Fibroblast of lung (primary cell): ENCODE measurements around the gene TMEM126A. TPM values are rescaled to one million over a fixed set of nuclear protein-coding genes. Genes with fewer than 3 reads are reported as not detected.

Source experiments
- DNase-seq, 2 donors: peaks; one replicate each; pipeline versions ENCODE4 v3.0.0 to v3.0.0-alpha.2; 2010; ENCODE audit warnings: low read depth in 2 of 2
- H2AFZ ChIP-seq: 2 replicates; pipeline ENCODE4 v1.5.1; 2012; ENCODE audit warnings: low read length, control low read depth, inconsistent platforms
- H3K27ac ChIP-seq: 2 replicates; pipeline ENCODE4 v1.5.1; 2011; ENCODE audit warnings: low read length, control low read depth; ENCODE audit not compliant: insufficient read depth
- H3K27me3 ChIP-seq: 2 replicates; pipeline ENCODE4 v1.5.1; 2011; ENCODE audit warnings: mild to moderate bottlenecking, low read length; ENCODE audit not compliant: control insufficient read depth, insufficient read depth
- H3K36me3 ChIP-seq: 2 replicates; pipeline ENCODE4 v1.5.1; 2011; ENCODE audit warnings: low read length; ENCODE audit not compliant: control insufficient read depth, insufficient read depth
- H3K4me1 ChIP-seq: 2 replicates; pipeline ENCODE4 v1.5.1; 2011; ENCODE audit warnings: low read length; ENCODE audit not compliant: control insufficient read depth, insufficient read depth; ENCODE audit errors: extremely low read depth
- H3K4me2 ChIP-seq: 2 replicates; pipeline ENCODE4 v1.5.1; 2011; ENCODE audit warnings: low read length, control low read depth; ENCODE audit not compliant: insufficient read depth; ENCODE audit errors: extremely low read depth
- H3K4me3 ChIP-seq, 4 experiments: fragments of 200-600 bp in 1 of 4; sonication (generic) in 1 of 4; replicated peaks in 1 of 4; 2 replicates each; pipeline ENCODE4 v1.5.1; 2011 to 2016; ENCODE audit warnings: low read length in 4 of 4, low read depth in 3 of 4, mild to moderate bottlenecking in 3 of 4, control low read depth in 2 of 4, inconsistent platforms in 1 of 4, mixed read lengths in 1 of 4; ENCODE audit not compliant: insufficient read depth in 1 of 4; ENCODE audit errors: control extremely low read depth in 1 of 4
- H3K79me2 ChIP-seq: 2 replicates; pipeline ENCODE4 v1.5.1; 2012; ENCODE audit warnings: mild to moderate bottlenecking, low read length, inconsistent platforms; ENCODE audit not compliant: control insufficient read depth, insufficient read depth
- H3K9ac ChIP-seq: 2 replicates; pipeline ENCODE4 v1.5.1; 2011; ENCODE audit warnings: mild to moderate bottlenecking, low read length, control low read depth; ENCODE audit not compliant: insufficient read depth
- H3K9me3 ChIP-seq: 2 replicates; pipeline ENCODE4 v1.5.1; 2012; ENCODE audit warnings: low read depth, low read length; ENCODE audit not compliant: control insufficient read depth, insufficient read depth
- H4K20me1 ChIP-seq: 2 replicates; pipeline ENCODE4 v1.5.1; 2011; ENCODE audit warnings: low read length; ENCODE audit not compliant: control insufficient read depth, insufficient read depth; ENCODE audit errors: extremely low read depth
- CTCF ChIP-seq, 2 donors: IDR thresholded peaks in 1 of 2; conservative IDR thresholded peaks in 1 of 2; 1 replicate in 1 of 2; 2 replicates in 1 of 2; pipeline ENCODE4 v1.5.1; 2011 to 2012; ENCODE audit warnings: low read length in 2 of 2, control low read depth in 1 of 2, inconsistent platforms in 1 of 2, low read depth in 1 of 2, mild to moderate bottlenecking in 1 of 2
- EZH2 ChIP-seq: IDR thresholded peaks from 2 replicates; pipeline ENCODE4 v1.5.1; 2012; ENCODE audit warnings: low read length, control low read depth, mild to moderate bottlenecking; ENCODE audit errors: missing control alignments
- polyA plus RNA-seq, 2 donors: library from polyadenylated mRNA; depleted of rRNA in 1 of 2; stranded (reverse) in 1 of 2; unstranded in 1 of 2; fragments of >200 nt; gene quantifications; 2 replicates each; pipeline ENCODE4 v1.2.1, GENCODE V29; 2011 to 2012; ENCODE audit warnings: missing spikeins in 1 of 2
- total RNA-seq: library from RNA; depleted of rRNA; stranded (reverse); fragments of >200 nt; gene quantifications from 2 replicates; pipeline ENCODE4 v1.2.1, GENCODE V29; 2014

Gene TMEM126A
- total and polyA plus RNA-seq, 2 donors (not counting 1 experiment from before 2014, with no cell fraction given): 36.0 to 76.6 TPM

GRCh38 chr11:85698195-85698594 is 50.4 kb downstream of the TMEM126A start:
- H3K27me3 ChIP-seq: no peaks in the 10 kb centered on the region
- no peaks in the 10 kb centered on the region for H3K9me3 ChIP-seq
- H3K9ac ChIP-seq: no peak overlapping the region
- H3K4me3 ChIP-seq: no peak overlapping the region
- no peak overlapping the region for H2AFZ ChIP-seq
- H3K4me1 ChIP-seq: peaks cover 2% of the 10 kb centered on the region
- DNase-seq: no peak
- no peak for TF ChIP-seq CTCF (conservative IDR thresholded peaks at IDR 0.05 in 1 of 2, IDR thresholded peaks at IDR 0.05 in 1 of 2; ENCODE audit: low read depth in 1 of 2, low read length in 2 of 2)
- TF ChIP-seq EZH2: no peak
- no peaks in the 10 kb centered on the region for H3K79me2 ChIP-seq
- no peak overlapping the region for H3K4me2 ChIP-seq
- no peaks in the 10 kb centered on the region for H4K20me1 ChIP-seq
- peaks cover 9% of the 10 kb centered on the region for H3K36me3 ChIP-seq
- H3K27ac ChIP-seq: no peak overlapping the region

- Histone ChIP-seq H4K20me1 (no peaks in the 10 kb centered on the region), H3K4me2 (no peak overlapping the region), H3K79me2 (no peaks in the 10 kb centered on the region), H2AFZ (no peak overlapping the region), H3K4me1 (peaks cover under 1% of the 10 kb centered on the region), H3K36me3 (peaks cover 7% of the 10 kb centered on the region), H3K4me3 (no peak overlapping the region), H3K27me3 (no peaks in the 10 kb centered on the region), H3K27ac (no peak overlapping the region), H3K9ac (no peak overlapping the region), H3K9me3 (no peaks in the 10 kb centered on the region)
- no peak for TF ChIP-seq EZH2
- no peak for TF ChIP-seq CTCF (conservative IDR thresholded peaks at IDR 0.05 in 1 of 2, IDR thresholded peaks at IDR 0.05 in 1 of 2; ENCODE audit: low read depth in 1 of 2, low read length in 2 of 2)
- DNase-seq: no peak
Observed at GRCh38 chr11:85699957-85700741, 52.4 kb downstream of the TMEM126A start.

- DNase-seq: no peak
- TF ChIP-seq CTCF (conservative IDR thresholded peaks at IDR 0.05 in 1 of 2, IDR thresholded peaks at IDR 0.05 in 1 of 2; ENCODE audit: low read depth in 1 of 2, low read length in 2 of 2): no peak
- H3K4me2 ChIP-seq: no peak overlapping the region
- H3K9ac ChIP-seq: no peak overlapping the region
- H4K20me1 ChIP-seq: no peaks in the 10 kb centered on the region
- H3K36me3 ChIP-seq: peaks cover 2% of the 10 kb centered on the region
- H3K4me3 ChIP-seq: no peak overlapping the region
- no peak overlapping the region for H2AFZ ChIP-seq
- H3K4me1 ChIP-seq: peaks cover 2% of the 10 kb centered on the region
- H3K79me2 ChIP-seq: no peaks in the 10 kb centered on the region
- no peaks in the 10 kb centered on the region for H3K27me3 ChIP-seq
- no peak overlapping the region for H3K27ac ChIP-seq
- H3K9me3 ChIP-seq: no peaks in the 10 kb centered on the region
Observed at GRCh38 chr11:85704967-85705366, 57.2 kb downstream of the TMEM126A start.
